ENCODE data around the gene CDX1. TPM values are rescaled to one million over a fixed set of nuclear protein-coding genes. Genes with fewer than 3 reads are reported as not detected.
A peak's percentile ranks its signal among the peaks of the same experiment; 100 is the strongest.

The CDX1 gene
- total RNA-seq, 1 experiment from 2014 or later = 0.22 TPM

DNA sequence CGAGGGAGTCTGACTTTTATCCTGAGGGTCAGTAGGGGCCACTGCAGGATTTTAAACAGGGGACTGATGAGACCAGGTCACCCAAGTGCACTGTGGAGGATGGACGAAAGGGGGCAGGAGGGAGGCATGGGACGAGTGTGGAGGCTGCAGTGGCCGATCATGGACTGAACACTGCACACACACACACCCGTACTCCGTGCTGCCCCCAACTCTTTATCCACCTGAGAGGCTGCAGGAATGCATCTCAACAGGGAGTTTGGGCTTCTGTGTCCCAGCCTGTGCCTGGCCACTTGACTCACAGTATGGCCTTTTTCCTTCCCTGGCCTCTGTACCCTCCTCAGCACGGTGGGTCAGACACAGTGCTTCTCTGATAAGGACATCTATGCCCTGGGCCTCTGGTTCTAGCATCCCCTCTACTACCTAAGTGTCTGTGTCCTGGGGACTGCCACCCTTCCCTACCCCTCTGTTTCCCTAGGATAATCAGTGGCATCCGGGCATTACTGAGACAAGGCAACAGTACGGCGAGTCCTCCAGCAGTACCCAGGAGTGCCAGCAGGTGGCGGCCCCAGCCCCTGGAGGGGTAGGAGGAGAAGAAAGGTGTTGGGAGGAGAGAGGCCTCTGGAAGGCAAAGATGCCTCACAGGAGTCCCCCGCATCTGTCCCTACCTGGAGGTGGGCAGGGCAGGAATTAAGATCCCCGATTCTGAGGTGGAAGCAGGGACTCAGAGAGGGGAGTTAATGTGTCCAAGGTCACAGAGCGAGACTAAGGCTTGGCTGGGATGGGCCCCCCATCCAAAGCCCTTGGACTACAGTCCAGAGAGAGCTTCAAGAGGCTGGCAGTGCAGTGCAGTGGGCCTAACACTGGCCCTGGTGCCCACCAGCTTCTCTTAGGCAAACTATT, 5.1 kb upstream of the CDX1 start:
- no peaks in the 10 kb centered on the region for H3K4me1 ChIP-seq (ENCODE audit: insufficient read depth, low read length)
- no peak overlapping the region for H2BK12ac ChIP-seq (ENCODE audit: insufficient read length, low read depth, low read length)
- no peak overlapping the region for H2BK20ac ChIP-seq (ENCODE audit: low read depth, low read length, poor library complexity, severe bottlenecking)
- peak overlapping the region; percentile 20 for H3K4me2 ChIP-seq (ENCODE audit: insufficient read depth, insufficient read length, low read length)
- no peak overlapping the region for H3K56ac ChIP-seq (ENCODE audit: insufficient read length, low read depth, low read length)
- H4K8ac ChIP-seq (replicated peaks; ENCODE audit: insufficient read length, low read depth, low read length) = no peak overlapping the region
- H2AK5ac ChIP-seq (ENCODE audit: insufficient read length, low read length) = no peak overlapping the region
- TF ChIP-seq, protein P1, sequence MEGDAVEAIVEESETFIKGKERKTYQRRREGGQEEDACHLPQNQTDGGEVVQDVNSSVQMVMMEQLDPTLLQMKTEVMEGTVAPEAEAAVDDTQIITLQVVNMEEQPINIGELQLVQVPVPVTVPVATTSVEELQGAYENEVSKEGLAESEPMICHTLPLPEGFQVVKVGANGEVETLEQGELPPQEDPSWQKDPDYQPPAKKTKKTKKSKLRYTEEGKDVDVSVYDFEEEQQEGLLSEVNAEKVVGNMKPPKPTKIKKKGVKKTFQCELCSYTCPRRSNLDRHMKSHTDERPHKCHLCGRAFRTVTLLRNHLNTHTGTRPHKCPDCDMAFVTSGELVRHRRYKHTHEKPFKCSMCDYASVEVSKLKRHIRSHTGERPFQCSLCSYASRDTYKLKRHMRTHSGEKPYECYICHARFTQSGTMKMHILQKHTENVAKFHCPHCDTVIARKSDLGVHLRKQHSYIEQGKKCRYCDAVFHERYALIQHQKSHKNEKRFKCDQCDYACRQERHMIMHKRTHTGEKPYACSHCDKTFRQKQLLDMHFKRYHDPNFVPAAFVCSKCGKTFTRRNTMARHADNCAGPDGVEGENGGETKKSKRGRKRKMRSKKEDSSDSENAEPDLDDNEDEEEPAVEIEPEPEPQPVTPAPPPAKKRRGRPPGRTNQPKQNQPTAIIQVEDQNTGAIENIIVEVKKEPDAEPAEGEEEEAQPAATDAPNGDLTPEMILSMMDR (conservative IDR thresholded peaks at IDR 0.05) = peak; percentile 80
- no peak overlapping the region for H3K9ac ChIP-seq (ENCODE audit: extremely low read depth, insufficient read length, low read length)
- H4K20me1 ChIP-seq (ENCODE audit: control insufficient read depth, insufficient read depth, insufficient read length) = no peaks in the 10 kb centered on the region
- Mint-ChIP-seq H3K4me1 (peaks cover 12 to 19% of the 10 kb centered on the region in 2 experiments), H3K36me3 (ENCODE audit: insufficient read depth in 1 of 3, low read depth in 3 of 3) (no peaks in the 10 kb centered on the region), H3K9me3 (peaks cover 0 to 6% of the 10 kb centered on the region in 2 experiments; a peak in 2 of 5 replicates), H3K27ac (no peak overlapping the region), H3K27me3 (ENCODE audit: low read depth) (peaks cover 66% of the 10 kb centered on the region), H3K4me3 (0 out of 5 replicates have a peak overlapping the region, but pooled peaks of 1 of the 2 experiments have one; percentile 39)
- H3K9me3 ChIP-seq (ENCODE audit: control insufficient read depth, low read depth, low read length) = no peaks in the 10 kb centered on the region
- no peak overlapping the region for H4K91ac ChIP-seq (ENCODE audit: insufficient read length, low read depth, low read length)
- H3K79me2 ChIP-seq (ENCODE audit: insufficient read depth, low read length) = no peaks in the 10 kb centered on the region
- no peak overlapping the region for H3T11ph ChIP-seq (ENCODE audit: low read length)
- DNase-seq = peak; percentile 90
- H4K5ac ChIP-seq (ENCODE audit: insufficient read length, low read depth, low read length) = no peak overlapping the region
- H2BK120ac ChIP-seq (ENCODE audit: low read depth, low read length, poor library complexity, severe bottlenecking) = no peak overlapping the region
- no peak overlapping the region for H3K4ac ChIP-seq (ENCODE audit: low read depth, low read length)
- H3K23me2 ChIP-seq (ENCODE audit: insufficient read length, low read depth, low read length, poor library complexity, severe bottlenecking) = no peaks in the 10 kb centered on the region
- no peak overlapping the region for H3K23ac ChIP-seq (ENCODE audit: insufficient read length, low read depth, low read length)
- no CpG with 5 or more reads among the region's 14 CpGs for WGBS (ENCODE audit: extremely low coverage, insufficient read length, low lambda C conversion rate)
- no peak overlapping the region for H2BK15ac ChIP-seq (ENCODE audit: low read depth, low read length)
- no peak overlapping the region for H2AFZ ChIP-seq (ENCODE audit: low read length)
- no peak overlapping the region for H2BK5ac ChIP-seq (ENCODE audit: insufficient read length, low read length)
- H3K79me1 ChIP-seq (ENCODE audit: insufficient read depth, low read depth, low read length, poor library complexity, severe bottlenecking) = no peaks in the 10 kb centered on the region
- no peak overlapping the region for H3K27ac ChIP-seq (ENCODE audit: insufficient read length, low read depth, low read length)
- H3K18ac ChIP-seq (ENCODE audit: insufficient read length, low read depth, low read length) = no peak overlapping the region
- H3K14ac ChIP-seq (ENCODE audit: insufficient read depth, low read length) = no peak overlapping the region; the same call in 1 of the 2 replicates
- H3K27me3 ChIP-seq (ENCODE audit: insufficient read depth, low read length) = peaks cover 20% of the 10 kb centered on the region; the same call in 1 of the 2 replicates

Data from H9 (cell line).